Osteoblast (primary cell): ENCODE data around the gene MYH3. TPM values are rescaled to one million over a fixed set of nuclear protein-coding genes. Genes with fewer than 3 reads are reported as not detected.
"Not testable (repeated sequence)": the region's sequence is repeated elsewhere in the genome, so short reads cannot be mapped to it uniquely, and the experiment has no call there.

ENCODE experiments used
- DNase-seq: peaks from one replicate; pipeline ENCODE4 v3.0.0; 2011; ENCODE audit warnings: low spot score, mixed read lengths; ENCODE audit not compliant: insufficient read length; ENCODE audit errors: missing footprints
- H2AFZ ChIP-seq: 2 replicates; pipeline ENCODE4 v1.6.0; 2011; ENCODE audit warnings: mild to moderate bottlenecking, low read length
- H3K27ac ChIP-seq: 2 replicates; pipeline ENCODE4 v1.5.1; 2011; ENCODE audit warnings: mild to moderate bottlenecking, low read depth, low read length, moderate library complexity
- H3K27me3 ChIP-seq: 2 replicates; pipeline ENCODE4 v1.6.0; 2012; ENCODE audit warnings: mild to moderate bottlenecking, control low read depth, inconsistent platforms, low read length, moderate library complexity; ENCODE audit not compliant: insufficient read depth
- H3K36me3 ChIP-seq: 2 replicates; pipeline ENCODE4 v1.5.1; 2011; ENCODE audit warnings: mild to moderate bottlenecking, low read length, control low read depth, moderate library complexity; ENCODE audit not compliant: insufficient read depth
- H3K4me1 ChIP-seq: 2 replicates; pipeline ENCODE4 v1.5.1; 2011; ENCODE audit warnings: mild to moderate bottlenecking, low read length, control low read depth, moderate library complexity; ENCODE audit not compliant: insufficient read depth
- H3K4me2 ChIP-seq: 2 replicates; pipeline ENCODE4 v1.6.0; 2011; ENCODE audit warnings: mild to moderate bottlenecking, low read length; ENCODE audit not compliant: insufficient read depth
- H3K4me3 ChIP-seq: fragments of 200-600 bp; sonication (generic); 3 replicates; pipeline ENCODE4 v1.5.1; 2012; ENCODE audit warnings: mild to moderate bottlenecking, low read length, inconsistent platforms; ENCODE audit not compliant: insufficient read depth
- H3K79me2 ChIP-seq: 2 replicates; pipeline ENCODE4 v1.6.0; 2012; ENCODE audit warnings: mild to moderate bottlenecking, low read length, control low read depth, inconsistent platforms; ENCODE audit not compliant: insufficient read depth
- H3K9me3 ChIP-seq: 2 replicates; pipeline ENCODE4 v1.5.1; 2011; ENCODE audit warnings: low read depth, low read length, control low read depth
- H4K20me1 ChIP-seq: 2 replicates; pipeline ENCODE4 v1.6.0; 2012; ENCODE audit warnings: mild to moderate bottlenecking, low read length, control low read depth; ENCODE audit not compliant: insufficient read depth
- CTCF ChIP-seq: IDR thresholded peaks from 2 replicates; pipeline ENCODE4 v1.5.1; 2011; ENCODE audit warnings: mild to moderate bottlenecking, low read depth, low read length, moderate library complexity; ENCODE audit errors: extremely low read depth
- total RNA-seq: library from RNA; depleted of rRNA; stranded (reverse); fragments of >200 nt; gene quantifications from 2 replicates; pipeline ENCODE4 v1.2.3, GENCODE V29; 2012

The MYH3 gene
- total RNA-seq, 1 donor = 1.8 TPM

DNA sequence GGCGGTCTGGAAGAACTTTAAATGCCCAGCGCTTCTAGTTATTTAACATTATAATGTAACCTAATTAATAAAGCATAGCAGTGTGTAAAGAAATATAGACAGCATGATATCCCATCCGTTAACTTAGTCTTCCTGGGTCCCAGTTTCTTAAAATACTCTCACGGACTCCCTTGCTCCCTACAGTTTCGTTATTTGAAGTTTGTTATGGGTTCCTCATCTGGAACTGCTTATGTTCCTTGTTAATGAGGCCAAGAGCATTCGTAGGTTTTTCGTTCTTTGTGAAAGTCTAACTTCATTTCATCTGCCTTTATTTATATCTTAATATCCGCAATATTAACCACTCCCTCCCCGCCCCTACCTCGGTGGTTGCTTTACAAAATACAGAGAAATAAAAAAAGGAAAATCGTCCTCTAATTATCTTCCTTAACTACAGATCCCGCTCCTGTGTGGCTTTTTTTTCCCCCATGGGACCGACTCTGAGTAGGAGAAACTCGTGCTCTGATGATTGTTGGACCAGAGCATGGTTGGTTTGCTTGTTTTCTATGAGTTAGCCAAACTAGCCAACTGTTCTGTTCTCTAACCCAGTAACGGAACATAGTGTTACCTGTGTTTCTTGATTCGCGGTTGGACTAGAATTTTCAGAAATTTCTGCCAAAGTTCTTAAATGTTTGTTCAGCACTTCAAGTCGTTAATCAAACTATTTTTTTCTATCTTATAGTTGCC is 41.1 kb upstream of the MYH3 start:
- Histone ChIP-seq H4K20me1 (no peaks in the 10 kb centered on the region), H3K4me3 (peak overlapping the region; percentile 80), H3K27me3 (no peaks in the 10 kb centered on the region), H3K4me1 (peaks cover 19% of the 10 kb centered on the region), H3K9me3 (no peaks in the 10 kb centered on the region), H3K27ac (peak overlapping the region; percentile 74), H3K79me2 (peaks cover 70% of the 10 kb centered on the region), H2AFZ (peak overlapping the region; percentile 75), H3K4me2 (peak overlapping the region; percentile 87), H3K36me3 (peaks cover 20% of the 10 kb centered on the region)
- TF ChIP-seq CTCF = no peak
- peak; percentile 85 for DNase-seq

GRCh38 chr17:10697092-10698081 is 40.3 kb upstream of the MYH3 start, which contains the start of the genes ADPRM and SCO1:
Gene ADPRM, plus strand, starts transcription at chr17:10697594. Its CDS starts 7,333 bp downstream, at chr17:10704927.
Gene SCO1, minus strand, starts transcription at chr17:10697533. Its CDS starts 26 bp downstream, at chr17:10697507.
- Histone ChIP-seq H2AFZ (peak within 1 kb of the TSS; percentile 75), H3K27ac (peak within 1 kb of the TSS; percentile 74), H3K36me3 (peaks cover 28% of the 10 kb centered on the region), H3K4me1 (peaks cover 15% of the 10 kb centered on the region), H3K27me3 (no peaks in the 10 kb centered on the region), H4K20me1 (no peaks in the 10 kb centered on the region), H3K9me3 (no peaks in the 10 kb centered on the region), H3K79me2 (peaks cover 74% of the 10 kb centered on the region), H3K4me2 (peak within 1 kb of the TSS; percentile 87), H3K4me3 (peak within 1 kb of the TSS; percentile 80)
- peak; percentile 96 for DNase-seq
- peak; percentile 36 for TF ChIP-seq CTCF

- not testable (repeated sequence) for H3K27ac ChIP-seq, H3K9me3 ChIP-seq, H3K27me3 ChIP-seq, H4K20me1 ChIP-seq, H2AFZ ChIP-seq, DNase-seq
- Histone ChIP-seq H3K36me3 (peaks cover 39% of the 10 kb centered on the region), H3K79me2 (peaks cover 77% of the 10 kb centered on the region), H3K4me3 (peak overlapping the region; percentile 80), H3K4me1 (peaks cover 12% of the 10 kb centered on the region), H3K4me2 (peak overlapping the region; percentile 87)
Observed at GRCh38 chr17:10695875-10696407, 38.8 kb upstream of the MYH3 start.

- Histone ChIP-seq H4K20me1 (no peaks in the 10 kb centered on the region), H3K27me3 (no peaks in the 10 kb centered on the region), H3K27ac (no peak overlapping the region), H3K4me3 (no peak overlapping the region), H3K4me2 (no peak overlapping the region), H3K9me3 (no peaks in the 10 kb centered on the region), H3K36me3 (peaks cover 37% of the 10 kb centered on the region), H3K4me1 (no peaks in the 10 kb centered on the region), H2AFZ (no peak overlapping the region), H3K79me2 (peaks cover 36% of the 10 kb centered on the region)
- DNase-seq = no peak
- no peak for TF ChIP-seq CTCF
Observed at GRCh38 chr17:10687499-10687898, 30.4 kb upstream of the MYH3 start.
